CD14-positive monocyte (primary cell): ENCODE data around the gene ZAP70. TPM values are rescaled to one million over a fixed set of nuclear protein-coding genes. Genes with fewer than 3 reads are reported as not detected.

Source experiments
- DNase-seq, 3 donors: peaks; one replicate each; pipeline ENCODE4 v3.0.0-alpha.2; 2011 to 2022
- H2AFZ ChIP-seq: 2 replicates; pipeline ENCODE4 v1.6.0; 2012; ENCODE audit warnings: mild to moderate bottlenecking, low read depth, low read length, inconsistent platforms; ENCODE audit not compliant: insufficient read depth, poor library complexity, severe bottlenecking
- H3K27ac ChIP-seq, 2 donors: 1 replicate in 1 of 2; 2 replicates in 1 of 2; pipeline ENCODE4 v1.5.1; 2012 to 2013; ENCODE audit warnings: low read length in 2 of 2, control low read depth in 1 of 2, inconsistent platforms in 1 of 2, low read depth in 1 of 2, mild to moderate bottlenecking in 1 of 2
- H3K27me3 ChIP-seq, 2 donors: one replicate each; pipeline versions ENCODE4 v1.6.0 to v1.6.1; 2011 to 2013; ENCODE audit warnings: low read length in 2 of 2; ENCODE audit not compliant: control insufficient read depth in 2 of 2, insufficient read depth in 2 of 2
- H3K36me3 ChIP-seq, 2 donors: replicated peaks in 1 of 2; 1 replicate in 1 of 2; 2 replicates in 1 of 2; pipeline versions ENCODE4 v1.5.1 to v1.6.1; 2012 to 2013; ENCODE audit warnings: low read length in 2 of 2, control low read depth in 1 of 2, inconsistent platforms in 1 of 2, mild to moderate bottlenecking in 1 of 2; ENCODE audit not compliant: insufficient read depth in 2 of 2, control insufficient read depth in 1 of 2
- H3K4me1 ChIP-seq, 2 donors: 1 replicate in 1 of 2; 2 replicates in 1 of 2; pipeline versions ENCODE4 v1.5.1 to v1.6.1; 2012 to 2013; ENCODE audit warnings: low read length in 2 of 2, control low read depth in 1 of 2, inconsistent platforms in 1 of 2, mild to moderate bottlenecking in 1 of 2, moderate library complexity in 1 of 2; ENCODE audit not compliant: insufficient read depth in 2 of 2, control insufficient read depth in 1 of 2
- H3K4me2 ChIP-seq: replicated peaks from 2 replicates; pipeline ENCODE3; 2012; ENCODE audit warnings: low read length, moderate library complexity, mild to moderate bottlenecking; ENCODE audit not compliant: poor library complexity, severe bottlenecking; ENCODE audit errors: extremely low read depth
- H3K4me3 ChIP-seq, 3 experiments: fragments of 200-600 bp in 1 of 3; sonication (generic) in 1 of 3; replicated peaks in 1 of 3; 1 replicate in 2 of 3; 2 replicates in 1 of 3; pipeline ENCODE4 v1.5.1; 2011 to 2013; ENCODE audit warnings: low read length in 3 of 3, mild to moderate bottlenecking in 3 of 3, control low read depth in 2 of 3, low read depth in 2 of 3, inconsistent platforms in 1 of 3, moderate library complexity in 1 of 3
- H3K79me2 ChIP-seq: 2 replicates; pipeline ENCODE4 v1.6.0; 2012; ENCODE audit warnings: mild to moderate bottlenecking, control low read depth, inconsistent platforms, low read length, moderate library complexity; ENCODE audit not compliant: insufficient read depth
- H3K9ac ChIP-seq: 2 replicates; pipeline ENCODE4 v1.6.0; 2017; ENCODE audit warnings: low read length, mild to moderate bottlenecking; ENCODE audit not compliant: insufficient read depth, poor library complexity, severe bottlenecking
- H3K9me3 ChIP-seq, 2 donors: replicated peaks in 1 of 2; 1 replicate in 1 of 2; 2 replicates in 1 of 2; pipeline versions ENCODE4 v1.5.1 to v1.6.1; 2012 to 2013; ENCODE audit warnings: low read length in 2 of 2, control low read depth in 1 of 2; ENCODE audit not compliant: control insufficient read depth in 1 of 2, insufficient read depth in 1 of 2
- H4K20me1 ChIP-seq: 2 replicates; pipeline ENCODE4 v1.6.0; 2012; ENCODE audit warnings: mild to moderate bottlenecking, low read length, control low read depth, moderate library complexity; ENCODE audit not compliant: insufficient read depth
- H3K27ac Mint-ChIP-seq, 7 donors: one replicate each; pipeline ENCODE4 v1.8.0; 2020; ENCODE audit warnings: mild to moderate bottlenecking in 7 of 7, mixed read lengths in 7 of 7, moderate library complexity in 6 of 7, inconsistent platforms in 2 of 7
- H3K27me3 Mint-ChIP-seq, 3 donors: one replicate each; pipeline ENCODE4 v1.8.0; 2021 to 2022; ENCODE audit warnings: low read depth in 3 of 3, mild to moderate bottlenecking in 3 of 3, mixed read lengths in 3 of 3, moderate library complexity in 3 of 3, inconsistent platforms in 1 of 3
- H3K36me3 Mint-ChIP-seq, 2 donors: one replicate each; pipeline ENCODE4 v1.8.0; 2020; ENCODE audit warnings: mixed read lengths in 2 of 2, inconsistent platforms in 1 of 2, mild to moderate bottlenecking in 1 of 2
- H3K4me1 Mint-ChIP-seq: one replicate; pipeline ENCODE4 v1.8.0; 2020; ENCODE audit warnings: mild to moderate bottlenecking, mixed read lengths
- H3K4me3 Mint-ChIP-seq, 2 donors: one replicate each; pipeline ENCODE4 v1.8.0; 2020; ENCODE audit warnings: mild to moderate bottlenecking in 2 of 2, mixed read lengths in 2 of 2, moderate library complexity in 1 of 2
- H3K9me3 Mint-ChIP-seq, 7 donors: one replicate each; pipeline ENCODE4 v1.8.0; 2020 to 2022; ENCODE audit warnings: mixed read lengths in 7 of 7, mild to moderate bottlenecking in 6 of 7, moderate library complexity in 6 of 7, inconsistent platforms in 2 of 7
- WGBS: methylation state at CpG from one replicate; pipeline ENCODE4 v1.1.5; 2013; ENCODE audit warnings: missing lambda C conversion rate; ENCODE audit not compliant: insufficient coverage; 5-methylcytosine and 5-hydroxymethylcytosine counted together
- intact Hi-C, 2 donors: fragments of 100-400 bp; cut with micrococcal nuclease; formaldehyde crosslinking; loops; one replicate each; pipeline versions ENCODE4 v1.15.0 to v1.15.1; 2023
- polyA plus RNA-seq, 3 donors: library from polyadenylated mRNA; depleted of rRNA in 1 of 3; unstranded in 2 of 3; stranded (reverse) in 1 of 3; fragments of 300-500 nt in 2 of 3; fragments of >200 nt in 1 of 3; fragmentation: Illumina TruSeq in 2 of 3; gene quantifications; 1 replicate in 2 of 3; 2 replicates in 1 of 3; pipeline ENCODE4 v1.2.3, GENCODE V29; 2012 to 2021
- TF ChIP-seq, protein P1 (sequence below): fragments of 200-600 bp; IDR thresholded peaks from one replicate; pipeline ENCODE4 v1.8.0; 2022; ENCODE audit warnings: antibody characterized with exemption, mild to moderate bottlenecking

ZAP70 gene
- polyA plus RNA-seq, 3 donors = 0.30 to 0.69 (median 0.38) TPM

DNA sequence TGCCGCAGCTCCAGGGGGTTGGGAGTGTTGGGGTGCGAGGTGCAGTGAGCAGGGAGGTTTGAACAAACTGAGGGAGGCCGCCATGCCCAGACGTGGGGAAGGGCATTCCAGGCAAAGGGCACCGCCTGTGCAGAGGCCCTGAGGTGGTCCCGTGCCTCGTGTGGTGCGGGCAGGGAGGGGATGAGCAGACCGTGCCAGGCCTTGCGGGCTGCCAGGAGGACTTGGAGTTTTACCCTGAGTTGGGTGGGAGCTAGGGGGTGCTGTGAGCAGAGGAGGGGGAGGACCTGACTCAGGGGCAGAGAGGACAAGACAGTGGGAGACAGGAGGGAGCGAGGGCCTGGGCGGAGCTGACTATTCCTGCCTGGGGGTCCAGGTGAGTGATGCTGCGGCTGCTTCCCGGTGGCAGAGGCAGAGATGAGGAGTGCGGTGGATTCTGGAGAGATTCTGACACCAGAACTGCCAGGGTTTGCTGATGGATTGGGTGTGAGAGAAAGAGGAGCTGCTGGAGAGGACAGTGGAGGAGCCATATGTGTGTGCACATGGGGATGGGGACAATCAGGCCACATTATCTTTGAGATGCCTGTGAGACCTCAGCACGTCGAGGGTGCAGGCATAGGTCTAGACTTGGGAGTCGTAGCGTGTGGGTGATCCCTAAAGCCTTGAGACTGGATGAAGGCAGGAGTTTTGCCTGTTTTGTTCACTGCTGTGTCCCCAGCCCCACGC lies 23.4 kb downstream of the ZAP70 start:
- H2AFZ ChIP-seq = no peak overlapping the region
- no peak overlapping the region for H3K9ac ChIP-seq
- WGBS = 94% methylated on average over 19 of the region's 20 CpGs
- no peaks in the 10 kb centered on the region for H3K27me3 ChIP-seq
- no peaks in the 10 kb centered on the region for H3K36me3 Mint-ChIP-seq
- H3K4me1 ChIP-seq = no peaks in the 10 kb centered on the region
- H3K36me3 ChIP-seq = no peaks in the 10 kb centered on the region
- no peak for DNase-seq
- H3K4me3 Mint-ChIP-seq = no peak overlapping the region
- no peaks in the 10 kb centered on the region for H3K79me2 ChIP-seq
- TF ChIP-seq, protein P1, sequence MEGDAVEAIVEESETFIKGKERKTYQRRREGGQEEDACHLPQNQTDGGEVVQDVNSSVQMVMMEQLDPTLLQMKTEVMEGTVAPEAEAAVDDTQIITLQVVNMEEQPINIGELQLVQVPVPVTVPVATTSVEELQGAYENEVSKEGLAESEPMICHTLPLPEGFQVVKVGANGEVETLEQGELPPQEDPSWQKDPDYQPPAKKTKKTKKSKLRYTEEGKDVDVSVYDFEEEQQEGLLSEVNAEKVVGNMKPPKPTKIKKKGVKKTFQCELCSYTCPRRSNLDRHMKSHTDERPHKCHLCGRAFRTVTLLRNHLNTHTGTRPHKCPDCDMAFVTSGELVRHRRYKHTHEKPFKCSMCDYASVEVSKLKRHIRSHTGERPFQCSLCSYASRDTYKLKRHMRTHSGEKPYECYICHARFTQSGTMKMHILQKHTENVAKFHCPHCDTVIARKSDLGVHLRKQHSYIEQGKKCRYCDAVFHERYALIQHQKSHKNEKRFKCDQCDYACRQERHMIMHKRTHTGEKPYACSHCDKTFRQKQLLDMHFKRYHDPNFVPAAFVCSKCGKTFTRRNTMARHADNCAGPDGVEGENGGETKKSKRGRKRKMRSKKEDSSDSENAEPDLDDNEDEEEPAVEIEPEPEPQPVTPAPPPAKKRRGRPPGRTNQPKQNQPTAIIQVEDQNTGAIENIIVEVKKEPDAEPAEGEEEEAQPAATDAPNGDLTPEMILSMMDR = no peak
- no peak overlapping the region for H3K4me2 ChIP-seq
- no peaks in the 10 kb centered on the region for H4K20me1 ChIP-seq
- H3K27ac ChIP-seq = no peak overlapping the region
- H3K27ac Mint-ChIP-seq = peak overlapping the region in 1 of 7 donors; percentile 11
- H3K27me3 Mint-ChIP-seq = peaks cover 1 to 6% (median 6%) of the 10 kb centered on the region in 3 donors
- intact Hi-C loops = no loop called here
- H3K4me3 ChIP-seq = no peak overlapping the region
- peaks cover 7% of the 10 kb centered on the region for H3K4me1 Mint-ChIP-seq
- no peaks in the 10 kb centered on the region for H3K9me3 ChIP-seq
- H3K9me3 Mint-ChIP-seq = peaks cover 0 to 2% (median 0%) of the 10 kb centered on the region in 7 donors

GRCh38 chr2:97737421-97738178 lies 24.2 kb downstream of the ZAP70 start:
- Histone ChIP-seq H3K36me3 (no peaks in the 10 kb centered on the region), H3K4me1 (peaks cover 5% of the 10 kb centered on the region in 2 donors), H2AFZ (no peak overlapping the region), H3K9ac (no peak overlapping the region), H3K4me2 (no peak overlapping the region), H3K79me2 (no peaks in the 10 kb centered on the region), H3K27me3 (no peaks in the 10 kb centered on the region), H4K20me1 (no peaks in the 10 kb centered on the region), H3K27ac (no peak overlapping the region), H3K9me3 (no peaks in the 10 kb centered on the region), H3K4me3 (no peak overlapping the region)
- Mint-ChIP-seq H3K9me3 (peaks cover 0 to 3% (median 0%) of the 10 kb centered on the region in 7 donors), H3K27me3 (peaks cover 1 to 8% (median 6%) of the 10 kb centered on the region in 3 donors), H3K4me1 (peaks cover 14% of the 10 kb centered on the region), H3K27ac (no peak overlapping the region), H3K4me3 (no peak overlapping the region), H3K36me3 (no peaks in the 10 kb centered on the region)
- TF ChIP-seq, protein P1 = no peak
- intact Hi-C loops = no loop called here
- no peak for DNase-seq
- WGBS = 96% methylated on average over 20 of the region's 32 CpGs
